ENCODE results near the gene SMU1. TPM values are rescaled to one million over a fixed set of nuclear protein-coding genes. Genes with fewer than 3 reads are reported as not detected.

SMU1 gene
- total and polyA plus RNA-seq, 2 donors (not counting 3 experiments of a cell fraction or from before 2014, with no cell fraction given): 8.5 to 21.7 TPM

DNA sequence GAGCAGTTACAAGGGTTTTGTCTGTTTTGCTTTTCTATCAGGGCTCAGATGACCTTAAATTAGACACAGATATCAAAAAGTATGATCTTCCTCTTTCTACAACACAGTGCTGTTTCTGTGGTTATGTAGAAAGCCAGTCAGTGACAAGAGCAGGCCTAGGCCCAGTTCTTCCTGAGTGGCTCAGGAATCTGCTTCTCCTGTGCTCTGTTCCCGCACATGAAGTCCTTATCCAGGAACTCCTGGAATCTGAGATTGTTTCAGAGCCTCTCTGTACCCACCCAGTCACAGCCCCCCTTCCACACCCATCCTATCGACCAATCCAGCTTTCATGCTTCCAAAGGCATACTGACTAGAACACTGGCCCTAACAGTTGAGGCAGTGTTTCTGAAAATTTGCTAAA lies 40.4 kb upstream of the SMU1 start:
- no peak overlapping the region for H3K4me3 ChIP-seq (replicated peaks in 1 of 3; ENCODE audit: insufficient read depth in 1 of 3, low read depth in 1 of 3, low read length in 3 of 3)
- BruUV-seq (replicated peaks): no TSS peak
- H4K20me1 ChIP-seq (replicated peaks; ENCODE audit: control insufficient read depth, extremely low read depth, insufficient read depth, low read length): no peaks in the 10 kb centered on the region
- POLR2A ChIA-PET: no interaction called here
- no peaks in the 10 kb centered on the region for H3K27me3 ChIP-seq (ENCODE audit: control insufficient read depth in 2 of 2, insufficient read depth in 2 of 2, low read length in 2 of 2)
- H2AFZ ChIP-seq (ENCODE audit: low read depth, low read length): no peak overlapping the region
- CTCF ChIA-PET: no interaction called here
- DNase-seq (ENCODE audit: low read depth, low spot score) (no peak), FAIRE-seq (no peak)
- H3K9me3 ChIP-seq (replicated peaks; ENCODE audit: control insufficient read depth, insufficient read depth, low read length): no peaks in the 10 kb centered on the region
- H3K79me2 ChIP-seq (ENCODE audit: control insufficient read depth, insufficient read depth, low read length): no peaks in the 10 kb centered on the region
- no peak overlapping the region for H3K9ac ChIP-seq (replicated peaks; ENCODE audit: extremely low read depth, insufficient read depth, low read length)
- peaks cover 0 to 24% of the 10 kb centered on the region in 2 experiments for H3K36me3 ChIP-seq (ENCODE audit: control insufficient read depth in 2 of 2, extremely low read depth in 1 of 2, insufficient read depth in 2 of 2, low read length in 2 of 2)
- no peak overlapping the region for H3K27ac ChIP-seq (ENCODE audit: insufficient read depth, low read depth, low read length)
- dilution Hi-C loops (cut with MboI; ENCODE audit: extremely low pct_ligation_motif_present, low sequenced_read_pairs) (no loop called here), intact Hi-C loops (cut with micrococcal nuclease) (no loop called here)
- H3K9me1 ChIP-seq (replicated peaks; ENCODE audit: control insufficient read depth, extremely low read depth, insufficient read depth, low read length): no peaks in the 10 kb centered on the region
- TF ChIP-seq POLR2AphosphoS5 (IDR thresholded peaks at IDR 0.05; ENCODE audit: insufficient read depth, low read depth, low read length) (no peak), FOS (IDR thresholded peaks at IDR 0.05; ENCODE audit: borderline replicate concordance, insufficient read depth, low read length) (no peak), EZH2 (IDR thresholded peaks at IDR 0.05; ENCODE audit: borderline replicate concordance, low read depth, low read length, severe bottlenecking) (no peak), MYC (IDR thresholded peaks at IDR 0.05; ENCODE audit: low read depth, low read length) (no peak)
- H3K4me2 ChIP-seq (ENCODE audit: insufficient read depth, low read length): no peak overlapping the region
- H3K4me1 ChIP-seq (ENCODE audit: control insufficient read depth, extremely low read depth, insufficient read depth, low read length): no peaks in the 10 kb centered on the region

DNA sequence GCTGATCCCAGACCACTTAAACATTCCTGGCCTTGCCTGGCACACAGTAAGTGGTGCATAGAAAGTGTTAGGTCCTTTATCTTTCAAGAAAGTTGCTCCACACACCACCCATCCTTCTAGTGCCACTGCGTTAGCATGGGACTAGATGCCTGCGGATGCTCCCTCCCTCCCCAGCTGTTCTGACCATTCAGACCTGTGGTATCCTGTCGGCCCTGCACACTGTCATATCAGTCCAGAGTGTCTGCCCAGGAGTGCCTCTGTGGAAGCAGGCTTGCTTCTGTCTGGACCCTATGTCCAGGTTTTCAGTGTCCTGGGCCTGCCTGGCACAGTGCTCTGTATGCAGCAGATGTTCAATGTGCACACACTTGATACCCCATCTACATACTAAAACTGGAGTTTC lies 38.3 kb upstream of the SMU1 start:
- Histone ChIP-seq H3K27ac (ENCODE audit: insufficient read depth, low read depth, low read length) (no peak overlapping the region), H3K9me3 (replicated peaks; ENCODE audit: control insufficient read depth, insufficient read depth, low read length) (no peaks in the 10 kb centered on the region), H3K36me3 (ENCODE audit: control insufficient read depth in 2 of 2, extremely low read depth in 1 of 2, insufficient read depth in 2 of 2, low read length in 2 of 2) (peaks cover 0 to 20% of the 10 kb centered on the region in 2 experiments), H3K4me3 (replicated peaks in 1 of 3; ENCODE audit: insufficient read depth in 1 of 3, low read depth in 1 of 3, low read length in 3 of 3) (no peak overlapping the region), H2AFZ (ENCODE audit: low read depth, low read length) (no peak overlapping the region), H3K4me1 (ENCODE audit: control insufficient read depth, extremely low read depth, insufficient read depth, low read length) (no peaks in the 10 kb centered on the region), H4K20me1 (replicated peaks; ENCODE audit: control insufficient read depth, extremely low read depth, insufficient read depth, low read length) (no peaks in the 10 kb centered on the region), H3K27me3 (ENCODE audit: control insufficient read depth in 2 of 2, insufficient read depth in 2 of 2, low read length in 2 of 2) (no peaks in the 10 kb centered on the region), H3K9me1 (replicated peaks; ENCODE audit: control insufficient read depth, extremely low read depth, insufficient read depth, low read length) (no peaks in the 10 kb centered on the region), H3K4me2 (ENCODE audit: insufficient read depth, low read length) (no peak overlapping the region), H3K79me2 (ENCODE audit: control insufficient read depth, insufficient read depth, low read length) (no peaks in the 10 kb centered on the region), H3K9ac (replicated peaks; ENCODE audit: extremely low read depth, insufficient read depth, low read length) (no peak overlapping the region)
- CTCF ChIA-PET: no interaction called here
- intact Hi-C loops (cut with micrococcal nuclease) (no loop called here), dilution Hi-C loops (cut with MboI; ENCODE audit: extremely low pct_ligation_motif_present, low sequenced_read_pairs) (no loop called here)
- DNase-seq (ENCODE audit: low read depth, low spot score) (no peak), FAIRE-seq (no peak)
- BruUV-seq (replicated peaks): no TSS peak
- TF ChIP-seq POLR2AphosphoS5 (IDR thresholded peaks at IDR 0.05; ENCODE audit: insufficient read depth, low read depth, low read length) (no peak), GATA2 (IDR thresholded peaks at IDR 0.05; ENCODE audit: insufficient read depth, insufficient read length, low read depth, low read length) (no peak), FOS (IDR thresholded peaks at IDR 0.05; ENCODE audit: borderline replicate concordance, insufficient read depth, low read length) (no peak), POLR2A (IDR thresholded peaks at IDR 0.05; ENCODE audit: low read depth, low read length) (no peak), JUN (IDR thresholded peaks at IDR 0.05; ENCODE audit: borderline replicate concordance, insufficient read depth, insufficient read length, low read depth) (no peak), MYC (IDR thresholded peaks at IDR 0.05; ENCODE audit: low read depth, low read length) (no peak), EZH2 (IDR thresholded peaks at IDR 0.05; ENCODE audit: borderline replicate concordance, low read depth, low read length, severe bottlenecking) (no peak)
- TF ChIP-seq, protein P1, sequence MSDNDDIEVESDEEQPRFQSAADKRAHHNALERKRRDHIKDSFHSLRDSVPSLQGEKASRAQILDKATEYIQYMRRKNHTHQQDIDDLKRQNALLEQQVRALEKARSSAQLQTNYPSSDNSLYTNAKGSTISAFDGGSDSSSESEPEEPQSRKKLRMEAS (IDR thresholded peaks at IDR 0.05; ENCODE audit: insufficient read depth, insufficient read length): no peak
- TF ChIP-seq, protein P2, sequence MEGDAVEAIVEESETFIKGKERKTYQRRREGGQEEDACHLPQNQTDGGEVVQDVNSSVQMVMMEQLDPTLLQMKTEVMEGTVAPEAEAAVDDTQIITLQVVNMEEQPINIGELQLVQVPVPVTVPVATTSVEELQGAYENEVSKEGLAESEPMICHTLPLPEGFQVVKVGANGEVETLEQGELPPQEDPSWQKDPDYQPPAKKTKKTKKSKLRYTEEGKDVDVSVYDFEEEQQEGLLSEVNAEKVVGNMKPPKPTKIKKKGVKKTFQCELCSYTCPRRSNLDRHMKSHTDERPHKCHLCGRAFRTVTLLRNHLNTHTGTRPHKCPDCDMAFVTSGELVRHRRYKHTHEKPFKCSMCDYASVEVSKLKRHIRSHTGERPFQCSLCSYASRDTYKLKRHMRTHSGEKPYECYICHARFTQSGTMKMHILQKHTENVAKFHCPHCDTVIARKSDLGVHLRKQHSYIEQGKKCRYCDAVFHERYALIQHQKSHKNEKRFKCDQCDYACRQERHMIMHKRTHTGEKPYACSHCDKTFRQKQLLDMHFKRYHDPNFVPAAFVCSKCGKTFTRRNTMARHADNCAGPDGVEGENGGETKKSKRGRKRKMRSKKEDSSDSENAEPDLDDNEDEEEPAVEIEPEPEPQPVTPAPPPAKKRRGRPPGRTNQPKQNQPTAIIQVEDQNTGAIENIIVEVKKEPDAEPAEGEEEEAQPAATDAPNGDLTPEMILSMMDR (IDR thresholded peaks at IDR 0.05; ENCODE audit: extremely low read depth in 1 of 2, insufficient read depth in 1 of 2, low read depth in 1 of 2, low read length in 2 of 2): no peak
- POLR2A ChIA-PET: no interaction called here

Measured in endothelial cell of umbilical vein (primary cell).